CD14-positive monocyte (primary cell): ENCODE measurements around the gene MICALL1. TPM values are rescaled to one million over a fixed set of nuclear protein-coding genes. Genes with fewer than 3 reads are reported as not detected.

Experiments used
- DNase-seq, 3 donors: peaks; one replicate each; pipeline ENCODE4 v3.0.0-alpha.2; 2011 to 2022
- H2AFZ ChIP-seq: 2 replicates; pipeline ENCODE4 v1.6.0; 2012; ENCODE audit warnings: mild to moderate bottlenecking, low read depth, low read length, inconsistent platforms; ENCODE audit not compliant: insufficient read depth, poor library complexity, severe bottlenecking
- H3K27ac ChIP-seq, 2 donors: 1 replicate in 1 of 2; 2 replicates in 1 of 2; pipeline ENCODE4 v1.5.1; 2012 to 2013; ENCODE audit warnings: low read length in 2 of 2, control low read depth in 1 of 2, inconsistent platforms in 1 of 2, low read depth in 1 of 2, mild to moderate bottlenecking in 1 of 2
- H3K27me3 ChIP-seq, 2 donors: one replicate each; pipeline versions ENCODE4 v1.6.0 to v1.6.1; 2011 to 2013; ENCODE audit warnings: low read length in 2 of 2; ENCODE audit not compliant: control insufficient read depth in 2 of 2, insufficient read depth in 2 of 2
- H3K36me3 ChIP-seq, 2 donors: replicated peaks in 1 of 2; 1 replicate in 1 of 2; 2 replicates in 1 of 2; pipeline versions ENCODE4 v1.5.1 to v1.6.1; 2012 to 2013; ENCODE audit warnings: low read length in 2 of 2, control low read depth in 1 of 2, inconsistent platforms in 1 of 2, mild to moderate bottlenecking in 1 of 2; ENCODE audit not compliant: insufficient read depth in 2 of 2, control insufficient read depth in 1 of 2
- H3K4me1 ChIP-seq, 2 donors: 1 replicate in 1 of 2; 2 replicates in 1 of 2; pipeline versions ENCODE4 v1.5.1 to v1.6.1; 2012 to 2013; ENCODE audit warnings: low read length in 2 of 2, control low read depth in 1 of 2, inconsistent platforms in 1 of 2, mild to moderate bottlenecking in 1 of 2, moderate library complexity in 1 of 2; ENCODE audit not compliant: insufficient read depth in 2 of 2, control insufficient read depth in 1 of 2
- H3K4me2 ChIP-seq: replicated peaks from 2 replicates; pipeline ENCODE3; 2012; ENCODE audit warnings: low read length, moderate library complexity, mild to moderate bottlenecking; ENCODE audit not compliant: poor library complexity, severe bottlenecking; ENCODE audit errors: extremely low read depth
- H3K4me3 ChIP-seq, 3 experiments: fragments of 200-600 bp in 1 of 3; sonication (generic) in 1 of 3; replicated peaks in 1 of 3; 1 replicate in 2 of 3; 2 replicates in 1 of 3; pipeline ENCODE4 v1.5.1; 2011 to 2013; ENCODE audit warnings: low read length in 3 of 3, mild to moderate bottlenecking in 3 of 3, control low read depth in 2 of 3, low read depth in 2 of 3, inconsistent platforms in 1 of 3, moderate library complexity in 1 of 3
- H3K79me2 ChIP-seq: 2 replicates; pipeline ENCODE4 v1.6.0; 2012; ENCODE audit warnings: mild to moderate bottlenecking, control low read depth, inconsistent platforms, low read length, moderate library complexity; ENCODE audit not compliant: insufficient read depth
- H3K9ac ChIP-seq: 2 replicates; pipeline ENCODE4 v1.6.0; 2017; ENCODE audit warnings: low read length, mild to moderate bottlenecking; ENCODE audit not compliant: insufficient read depth, poor library complexity, severe bottlenecking
- H3K9me3 ChIP-seq, 2 donors: replicated peaks in 1 of 2; 1 replicate in 1 of 2; 2 replicates in 1 of 2; pipeline versions ENCODE4 v1.5.1 to v1.6.1; 2012 to 2013; ENCODE audit warnings: low read length in 2 of 2, control low read depth in 1 of 2; ENCODE audit not compliant: control insufficient read depth in 1 of 2, insufficient read depth in 1 of 2
- H4K20me1 ChIP-seq: 2 replicates; pipeline ENCODE4 v1.6.0; 2012; ENCODE audit warnings: mild to moderate bottlenecking, low read length, control low read depth, moderate library complexity; ENCODE audit not compliant: insufficient read depth
- H3K27ac Mint-ChIP-seq, 7 donors: one replicate each; pipeline ENCODE4 v1.8.0; 2020; ENCODE audit warnings: mild to moderate bottlenecking in 7 of 7, mixed read lengths in 7 of 7, moderate library complexity in 6 of 7, inconsistent platforms in 2 of 7
- H3K27me3 Mint-ChIP-seq, 3 donors: one replicate each; pipeline ENCODE4 v1.8.0; 2021 to 2022; ENCODE audit warnings: low read depth in 3 of 3, mild to moderate bottlenecking in 3 of 3, mixed read lengths in 3 of 3, moderate library complexity in 3 of 3, inconsistent platforms in 1 of 3
- H3K36me3 Mint-ChIP-seq, 2 donors: one replicate each; pipeline ENCODE4 v1.8.0; 2020; ENCODE audit warnings: mixed read lengths in 2 of 2, inconsistent platforms in 1 of 2, mild to moderate bottlenecking in 1 of 2
- H3K4me1 Mint-ChIP-seq: one replicate; pipeline ENCODE4 v1.8.0; 2020; ENCODE audit warnings: mild to moderate bottlenecking, mixed read lengths
- H3K4me3 Mint-ChIP-seq, 2 donors: one replicate each; pipeline ENCODE4 v1.8.0; 2020; ENCODE audit warnings: mild to moderate bottlenecking in 2 of 2, mixed read lengths in 2 of 2, moderate library complexity in 1 of 2
- H3K9me3 Mint-ChIP-seq, 7 donors: one replicate each; pipeline ENCODE4 v1.8.0; 2020 to 2022; ENCODE audit warnings: mixed read lengths in 7 of 7, mild to moderate bottlenecking in 6 of 7, moderate library complexity in 6 of 7, inconsistent platforms in 2 of 7
- CTCF ChIP-seq: fragments of 200-600 bp; IDR thresholded peaks from one replicate; pipeline ENCODE4 v1.8.0; 2022; ENCODE audit warnings: antibody characterized with exemption, mild to moderate bottlenecking
- WGBS: methylation state at CpG from one replicate; pipeline ENCODE4 v1.1.5; 2013; ENCODE audit warnings: missing lambda C conversion rate; ENCODE audit not compliant: insufficient coverage; 5-methylcytosine and 5-hydroxymethylcytosine counted together
- intact Hi-C, 2 donors: fragments of 100-400 bp; cut with micrococcal nuclease; formaldehyde crosslinking; loops; one replicate each; pipeline versions ENCODE4 v1.15.0 to v1.15.1; 2023
- polyA plus RNA-seq, 3 donors: library from polyadenylated mRNA; depleted of rRNA in 1 of 3; unstranded in 2 of 3; stranded (reverse) in 1 of 3; fragments of 300-500 nt in 2 of 3; fragments of >200 nt in 1 of 3; fragmentation: Illumina TruSeq in 2 of 3; gene quantifications; 1 replicate in 2 of 3; 2 replicates in 1 of 3; pipeline ENCODE4 v1.2.3, GENCODE V29; 2012 to 2021

The MICALL1 gene
- polyA plus RNA-seq, 3 donors = 0.51 to 7.0 (median 1.3) TPM

DNA sequence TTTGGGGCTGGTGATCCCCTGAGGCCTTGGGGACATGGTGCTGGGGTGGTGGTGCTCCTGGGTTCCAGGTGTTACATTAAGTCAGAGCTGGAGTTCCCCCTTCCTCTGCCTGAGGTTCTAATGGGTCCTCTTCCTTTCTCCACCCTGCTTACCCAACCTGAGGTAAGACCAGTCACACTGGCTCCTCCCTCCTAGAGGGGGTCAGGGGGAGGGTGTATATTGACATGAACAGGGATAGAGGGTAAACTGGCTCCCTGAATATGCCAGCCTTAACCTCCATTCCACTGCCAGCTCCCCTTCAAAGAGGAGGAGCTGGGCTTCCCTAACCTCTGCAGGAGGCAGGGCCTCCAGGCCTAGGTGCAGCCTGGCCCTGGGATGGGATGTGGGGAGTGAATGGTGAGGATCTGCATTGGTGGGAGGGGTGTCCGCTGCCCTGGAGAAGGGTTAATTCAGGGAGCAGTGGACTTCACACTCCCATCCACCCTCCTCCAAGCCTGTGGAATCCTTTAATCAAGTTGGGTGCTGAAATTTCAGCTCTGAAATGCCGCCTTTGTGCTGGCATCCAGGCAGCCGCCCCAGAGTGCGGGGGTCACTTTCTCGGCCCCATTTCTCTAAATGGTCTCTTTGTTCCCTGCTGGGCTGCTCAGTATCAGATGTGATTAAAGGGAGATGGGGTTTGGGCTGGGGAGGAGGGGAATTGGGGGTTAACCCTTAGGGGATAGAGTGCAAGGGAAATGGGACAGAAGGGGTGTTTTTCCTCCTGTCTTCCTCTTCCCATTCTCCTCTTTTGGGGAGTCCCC, 62.6 kb downstream of the MICALL1 start:
- no peaks in the 10 kb centered on the region for H3K4me1 Mint-ChIP-seq
- H3K4me3 ChIP-seq = no peak overlapping the region
- peaks cover 31 to 52% of the 10 kb centered on the region in 2 donors for H3K36me3 ChIP-seq
- H3K27me3 ChIP-seq = no peaks in the 10 kb centered on the region
- no peak overlapping the region for H3K27ac ChIP-seq
- 100% methylated on average over 4 of the region's 5 CpGs for WGBS
- TF ChIP-seq CTCF = no peak
- intact Hi-C loops = loop anchor here (5.0 to 10.0 kb wide), 2 partner anchors 151 to 154 kb away; no protein-coding TSS in a partner anchor
- no peak for DNase-seq
- no peaks in the 10 kb centered on the region for H3K79me2 ChIP-seq
- peaks cover 43 to 55% of the 10 kb centered on the region in 2 donors for H3K36me3 Mint-ChIP-seq
- H2AFZ ChIP-seq = no peak overlapping the region
- no peak overlapping the region for H3K27ac Mint-ChIP-seq
- H3K27me3 Mint-ChIP-seq = peaks cover 0 to 2% (median 0%) of the 10 kb centered on the region in 3 donors
- no peak overlapping the region for H3K9ac ChIP-seq
- H3K9me3 Mint-ChIP-seq = no peaks in the 10 kb centered on the region
- no peaks in the 10 kb centered on the region for H3K9me3 ChIP-seq
- H3K4me3 Mint-ChIP-seq = no peak overlapping the region
- peaks cover 7% of the 10 kb centered on the region for H4K20me1 ChIP-seq
- H3K4me2 ChIP-seq = no peak overlapping the region
- H3K4me1 ChIP-seq = no peaks in the 10 kb centered on the region

DNA sequence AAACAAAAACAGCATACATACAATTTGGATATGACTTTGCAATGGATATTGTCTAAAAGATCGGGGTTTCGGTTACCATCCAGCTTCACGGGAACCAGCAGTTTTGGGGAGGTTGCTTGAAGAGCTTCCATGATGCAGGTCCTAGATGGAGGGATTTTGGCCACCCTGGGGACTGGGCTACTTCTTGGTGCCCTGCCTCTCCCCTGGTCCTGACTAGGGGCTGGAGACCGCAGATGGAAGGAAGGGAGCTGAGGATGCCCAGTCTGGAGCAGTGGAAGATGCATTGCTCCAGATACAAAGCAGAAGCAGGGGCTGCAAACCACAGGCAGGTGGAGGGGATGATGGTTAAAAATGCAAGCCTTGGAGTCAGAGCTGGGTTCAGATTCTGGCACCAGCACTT, 64.8 kb downstream of the MICALL1 start:
- Histone ChIP-seq H4K20me1 (no peaks in the 10 kb centered on the region), H3K4me3 (no peak overlapping the region), H3K4me1 (no peaks in the 10 kb centered on the region), H2AFZ (no peak overlapping the region), H3K9ac (no peak overlapping the region), H3K4me2 (no peak overlapping the region), H3K27ac (no peak overlapping the region), H3K79me2 (no peaks in the 10 kb centered on the region), H3K36me3 (peaks cover 26 to 38% of the 10 kb centered on the region in 2 donors), H3K27me3 (no peaks in the 10 kb centered on the region), H3K9me3 (no peaks in the 10 kb centered on the region)
- H3K9me3 Mint-ChIP-seq = peaks cover 0 to under 1% (median 0%) of the 10 kb centered on the region in 7 donors
- peaks cover 40 to 49% of the 10 kb centered on the region in 2 donors for H3K36me3 Mint-ChIP-seq
- H3K27me3 Mint-ChIP-seq = peaks cover 0 to 2% (median 0%) of the 10 kb centered on the region in 3 donors
- no peaks in the 10 kb centered on the region for H3K4me1 Mint-ChIP-seq
- H3K4me3 Mint-ChIP-seq = no peak overlapping the region
- intact Hi-C loops = no loop called here
- no peak for DNase-seq
- TF ChIP-seq CTCF = no peak
- WGBS = 100% methylated on average over 1 of the region's 4 CpGs
- no peak overlapping the region for H3K27ac Mint-ChIP-seq
